ENCODE measurements around the gene LDB2. TPM values are rescaled to one million over a fixed set of nuclear protein-coding genes. Genes with fewer than 3 reads are reported as not detected.

The LDB2 gene
- total and polyA plus RNA-seq, 2 donors (not counting 1 experiment from before 2014, with no cell fraction given), result 41.6 to 78.3 TPM

GRCh38 chr4:16745009-16745635 is 153.3 kb downstream of the LDB2 start:
- Histone ChIP-seq H3K4me1 (ENCODE audit: control insufficient read depth, extremely low read depth, insufficient read depth, low read length) (peaks cover 2% of the 10 kb centered on the region), H4K20me1 (ENCODE audit: control insufficient read depth, extremely low read depth, insufficient read depth, low read length) (no peaks in the 10 kb centered on the region), H3K4me2 (ENCODE audit: extremely low read depth, insufficient read depth, low read length) (no peak overlapping the region), H3K27ac (ENCODE audit: insufficient read depth, low read length) (no peak overlapping the region), H3K36me3 (ENCODE audit: control insufficient read depth, insufficient read depth, low read length) (no peaks in the 10 kb centered on the region), H3K9me3 (ENCODE audit: control insufficient read depth, insufficient read depth, low read depth, low read length) (no peaks in the 10 kb centered on the region), H2AFZ (ENCODE audit: low read length) (no peak overlapping the region), H3K4me3 (replicated peaks in 1 of 4; ENCODE audit: control extremely low read depth in 1 of 4, insufficient read depth in 1 of 4, low read depth in 3 of 4, low read length in 4 of 4) (no peak overlapping the region), H3K79me2 (ENCODE audit: control insufficient read depth, insufficient read depth, low read length) (no peaks in the 10 kb centered on the region), H3K27me3 (ENCODE audit: control insufficient read depth, insufficient read depth, low read length) (no peaks in the 10 kb centered on the region), H3K9ac (ENCODE audit: insufficient read depth, low read length) (no peak overlapping the region)
- no peak for TF ChIP-seq EZH2 (IDR thresholded peaks at IDR 0.05; ENCODE audit: low read length, missing control alignments)
- TF ChIP-seq CTCF (conservative IDR thresholded peaks at IDR 0.05 in 1 of 2, IDR thresholded peaks at IDR 0.05 in 1 of 2; ENCODE audit: low read depth in 1 of 2, low read length in 2 of 2), result no peak
- DNase-seq (ENCODE audit: low read depth in 2 of 2), result peak; percentile 85 to 89

- Histone ChIP-seq H2AFZ (ENCODE audit: low read length) (no peak overlapping the region), H3K4me3 (replicated peaks in 1 of 4; ENCODE audit: control extremely low read depth in 1 of 4, insufficient read depth in 1 of 4, low read depth in 3 of 4, low read length in 4 of 4) (no peak overlapping the region), H4K20me1 (ENCODE audit: control insufficient read depth, extremely low read depth, insufficient read depth, low read length) (no peaks in the 10 kb centered on the region), H3K9me3 (ENCODE audit: control insufficient read depth, insufficient read depth, low read depth, low read length) (no peaks in the 10 kb centered on the region), H3K4me2 (ENCODE audit: extremely low read depth, insufficient read depth, low read length) (no peak overlapping the region), H3K9ac (ENCODE audit: insufficient read depth, low read length) (no peak overlapping the region), H3K27ac (ENCODE audit: insufficient read depth, low read length) (no peak overlapping the region), H3K4me1 (ENCODE audit: control insufficient read depth, extremely low read depth, insufficient read depth, low read length) (peaks cover 2% of the 10 kb centered on the region), H3K79me2 (ENCODE audit: control insufficient read depth, insufficient read depth, low read length) (no peaks in the 10 kb centered on the region), H3K36me3 (ENCODE audit: control insufficient read depth, insufficient read depth, low read length) (no peaks in the 10 kb centered on the region), H3K27me3 (ENCODE audit: control insufficient read depth, insufficient read depth, low read length) (no peaks in the 10 kb centered on the region)
- TF ChIP-seq EZH2 (IDR thresholded peaks at IDR 0.05; ENCODE audit: low read length, missing control alignments), result no peak
- no peak for TF ChIP-seq CTCF (conservative IDR thresholded peaks at IDR 0.05 in 1 of 2, IDR thresholded peaks at IDR 0.05 in 1 of 2; ENCODE audit: low read depth in 1 of 2, low read length in 2 of 2)
- no peak for DNase-seq (ENCODE audit: low read depth in 2 of 2)
Observed at GRCh38 chr4:16741287-16741686, 157.2 kb downstream of the LDB2 start.

- TF ChIP-seq CTCF (conservative IDR thresholded peaks at IDR 0.05 in 1 of 2, IDR thresholded peaks at IDR 0.05 in 1 of 2; ENCODE audit: low read depth in 1 of 2, low read length in 2 of 2), result no peak
- TF ChIP-seq EZH2 (IDR thresholded peaks at IDR 0.05; ENCODE audit: low read length, missing control alignments), result no peak
- no peak overlapping the region for H3K4me2 ChIP-seq (ENCODE audit: extremely low read depth, insufficient read depth, low read length)
- no peaks in the 10 kb centered on the region for H3K27me3 ChIP-seq (ENCODE audit: control insufficient read depth, insufficient read depth, low read length)
- DNase-seq (ENCODE audit: low read depth in 2 of 2), result no peak
- H3K4me1 ChIP-seq (ENCODE audit: control insufficient read depth, extremely low read depth, insufficient read depth, low read length), result peaks cover 2% of the 10 kb centered on the region
- H4K20me1 ChIP-seq (ENCODE audit: control insufficient read depth, extremely low read depth, insufficient read depth, low read length), result no peaks in the 10 kb centered on the region
- no peaks in the 10 kb centered on the region for H3K9me3 ChIP-seq (ENCODE audit: control insufficient read depth, insufficient read depth, low read depth, low read length)
- no peaks in the 10 kb centered on the region for H3K79me2 ChIP-seq (ENCODE audit: control insufficient read depth, insufficient read depth, low read length)
- no peak overlapping the region for H2AFZ ChIP-seq (ENCODE audit: low read length)
- H3K27ac ChIP-seq (ENCODE audit: insufficient read depth, low read length), result no peak overlapping the region
- no peak overlapping the region for H3K4me3 ChIP-seq (replicated peaks in 1 of 4; ENCODE audit: control extremely low read depth in 1 of 4, insufficient read depth in 1 of 4, low read depth in 3 of 4, low read length in 4 of 4)
- H3K36me3 ChIP-seq (ENCODE audit: control insufficient read depth, insufficient read depth, low read length), result no peaks in the 10 kb centered on the region
- no peak overlapping the region for H3K9ac ChIP-seq (ENCODE audit: insufficient read depth, low read length)
Observed at GRCh38 chr4:16739997-16740624, 158.3 kb downstream of the LDB2 start.
